ENCODE measurements around the gene TSTD2.
"Not testable (repeated sequence)": the region's sequence is repeated elsewhere in the genome, so short reads cannot be mapped to it uniquely, and the experiment has no call there.

TSTD2 gene

GRCh38 chr9:97629156-97629555 is 4.0 kb downstream of the TSTD2 start:
- no peak for DNase-seq

- DNase-seq: no peak
Measured at GRCh38 chr9:97628668-97629067, 4.5 kb downstream of the TSTD2 start.

GRCh38 chr9:97627624-97628023 is 5.5 kb downstream of the TSTD2 start:
- DNase-seq: no peak

- DNase-seq: no peak
Measured at GRCh38 chr9:97625620-97626019, 7.5 kb downstream of the TSTD2 start.

- no peak for DNase-seq
Measured at GRCh38 chr9:97623946-97624345, 9.2 kb downstream of the TSTD2 start.

GRCh38 chr9:97622483-97622882 is 10.7 kb downstream of the TSTD2 start:
- not testable (repeated sequence) for DNase-seq

GRCh38 chr9:97620063-97620462 is 13.1 kb downstream of the TSTD2 start:
- DNase-seq: not testable (repeated sequence)

- DNase-seq: no peak
Measured at GRCh38 chr9:97617939-97618416, 15.2 kb downstream of the TSTD2 start.

- peak in 1 of 2 experiments; percentile 72 for DNase-seq
Measured at GRCh38 chr9:97615439-97616072, 17.6 kb downstream of the TSTD2 start.

GRCh38 chr9:97604901-97605645 is 28.1 kb downstream of the TSTD2 start:
- DNase-seq: no peak

GRCh38 chr9:97602430-97602829 is 30.7 kb downstream of the TSTD2 start:
- DNase-seq: no peak

- DNase-seq: no peak
Measured at GRCh38 chr9:97601228-97601898, 31.8 kb downstream of the TSTD2 start.

GRCh38 chr9:97600531-97601227 is 32.5 kb downstream of the TSTD2 start:
- no peak for DNase-seq

GRCh38 chr9:97599314-97599846 is 33.8 kb downstream of the TSTD2 start:
- no peak for DNase-seq

- DNase-seq: peak; percentile 36 to 84
Measured at GRCh38 chr9:97598461-97599288, 34.5 kb downstream of the TSTD2 start.

- no peak for DNase-seq
Measured at GRCh38 chr9:97596906-97597305, 36.3 kb downstream of the TSTD2 start.

GRCh38 chr9:97594381-97594921 is 38.7 kb downstream of the TSTD2 start:
- DNase-seq: no peak

GRCh38 chr9:97593960-97594359 is 39.2 kb downstream of the TSTD2 start:
- no peak for DNase-seq

GRCh38 chr9:97592126-97592525 is 41.0 kb downstream of the TSTD2 start:
- no peak for DNase-seq

GRCh38 chr9:97591535-97591934 is 41.6 kb downstream of the TSTD2 start:
- DNase-seq: no peak

- not testable (repeated sequence) for DNase-seq
Measured at GRCh38 chr9:97586909-97587308, 46.3 kb downstream of the TSTD2 start.

- not testable (repeated sequence) for DNase-seq
Measured at GRCh38 chr9:97584778-97585177, 48.4 kb downstream of the TSTD2 start.
